GM18858 (cell line): ENCODE results near the gene CAPZB.
"Not testable (repeated sequence)": the region's sequence is repeated elsewhere in the genome, so short reads cannot be mapped to it uniquely, and the experiment has no call there.

ENCODE experiments used
- ATAC-seq: cut with Tn5 transposase; IDR thresholded peaks from one replicate; pipeline ENCODE4 v1.9.1; 2021; ENCODE audit not compliant: unreplicated experiment

Gene CAPZB

DNA sequence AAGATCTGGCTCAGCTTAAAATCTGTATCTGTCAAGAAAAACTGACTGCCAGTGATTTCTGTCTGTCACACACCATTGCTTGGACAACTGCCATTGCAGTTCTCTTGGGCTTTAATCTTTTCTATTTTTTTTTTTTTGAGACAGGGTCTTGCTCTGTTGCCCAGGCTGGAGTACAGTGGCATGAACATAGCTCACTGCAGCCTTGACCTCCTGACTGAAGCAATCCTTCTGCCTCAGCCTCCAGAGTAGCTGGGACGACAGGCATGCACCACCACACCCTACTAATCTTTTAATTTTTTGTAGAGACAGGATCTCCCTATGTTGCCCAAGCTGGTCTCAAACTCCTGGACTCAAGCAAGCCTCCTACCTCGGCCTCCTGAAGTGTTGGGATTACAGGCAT is 14.5 kb upstream of the CAPZB start:
- ATAC-seq = not testable (repeated sequence)

DNA sequence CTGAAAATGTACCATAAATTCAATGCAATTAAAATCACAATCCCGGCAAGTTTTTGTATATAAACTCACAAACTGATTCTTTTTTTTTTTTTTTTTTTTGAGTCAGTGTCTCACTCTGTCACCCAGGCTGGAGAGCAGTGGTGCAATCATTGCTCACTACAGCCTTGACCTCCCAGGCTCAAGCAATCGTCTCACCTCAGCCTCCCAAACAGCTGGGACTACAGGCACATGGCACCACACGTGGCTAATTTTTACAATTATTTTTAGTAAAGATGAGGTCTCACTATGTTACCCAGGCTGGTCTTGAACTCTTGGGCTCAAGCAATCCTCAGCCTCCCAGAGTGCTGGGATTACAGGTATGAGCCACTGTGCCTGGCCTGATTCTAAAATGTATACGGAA is 12.1 kb upstream of the CAPZB start:
- ATAC-seq = not testable (repeated sequence)

DNA sequence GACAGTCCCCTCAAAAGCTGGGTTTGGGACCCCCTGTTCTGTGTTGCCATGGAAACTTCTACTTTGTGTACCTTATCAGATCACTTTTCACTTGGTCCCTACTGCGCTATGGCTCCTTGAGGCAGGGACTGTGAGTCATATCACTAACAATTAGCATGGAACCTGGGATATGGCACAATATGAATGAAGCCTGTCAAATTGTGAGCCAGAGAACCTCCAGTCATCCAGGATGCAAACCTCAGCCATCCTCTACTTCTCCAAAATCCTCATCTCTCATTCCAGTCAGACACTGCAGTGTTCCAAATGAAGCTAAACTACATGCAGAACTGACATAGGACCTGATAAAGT is 11.2 kb upstream of the CAPZB start:
- ATAC-seq = no peak

DNA sequence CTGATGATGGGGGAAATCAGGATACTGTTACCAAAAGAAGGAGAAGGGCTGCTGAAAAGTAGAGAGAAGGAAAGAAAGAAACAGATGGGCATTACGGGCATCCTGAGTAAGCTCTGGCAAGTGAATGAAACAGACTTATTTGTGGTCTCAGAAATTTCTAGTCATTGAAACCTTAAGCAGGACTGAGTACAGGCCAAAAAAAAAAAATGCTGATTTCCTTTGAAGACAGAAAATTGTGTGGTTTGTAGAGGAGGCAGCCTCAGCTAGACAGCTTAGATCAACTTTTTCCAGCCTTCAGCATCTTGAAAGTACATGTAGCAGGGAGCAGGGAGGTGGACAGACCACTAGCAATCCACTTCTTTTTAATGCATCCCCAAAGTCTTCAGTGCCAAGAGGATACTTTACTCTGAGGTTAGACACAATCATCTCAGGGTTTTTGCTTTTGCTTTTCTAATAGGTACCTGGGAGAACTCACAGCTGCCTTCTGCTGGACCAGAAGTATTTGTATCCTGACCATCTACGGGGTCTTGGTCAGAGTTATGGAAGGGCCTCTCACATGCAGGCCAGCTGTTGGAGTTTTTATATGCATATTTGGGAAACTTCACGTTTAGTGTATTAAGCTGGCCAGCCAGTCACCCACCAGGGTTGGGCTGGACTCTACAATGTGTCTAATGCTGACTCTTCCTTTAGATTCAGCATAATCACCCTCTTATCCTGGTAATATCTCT is 10.6 kb upstream of the CAPZB start:
- no peak for ATAC-seq

DNA sequence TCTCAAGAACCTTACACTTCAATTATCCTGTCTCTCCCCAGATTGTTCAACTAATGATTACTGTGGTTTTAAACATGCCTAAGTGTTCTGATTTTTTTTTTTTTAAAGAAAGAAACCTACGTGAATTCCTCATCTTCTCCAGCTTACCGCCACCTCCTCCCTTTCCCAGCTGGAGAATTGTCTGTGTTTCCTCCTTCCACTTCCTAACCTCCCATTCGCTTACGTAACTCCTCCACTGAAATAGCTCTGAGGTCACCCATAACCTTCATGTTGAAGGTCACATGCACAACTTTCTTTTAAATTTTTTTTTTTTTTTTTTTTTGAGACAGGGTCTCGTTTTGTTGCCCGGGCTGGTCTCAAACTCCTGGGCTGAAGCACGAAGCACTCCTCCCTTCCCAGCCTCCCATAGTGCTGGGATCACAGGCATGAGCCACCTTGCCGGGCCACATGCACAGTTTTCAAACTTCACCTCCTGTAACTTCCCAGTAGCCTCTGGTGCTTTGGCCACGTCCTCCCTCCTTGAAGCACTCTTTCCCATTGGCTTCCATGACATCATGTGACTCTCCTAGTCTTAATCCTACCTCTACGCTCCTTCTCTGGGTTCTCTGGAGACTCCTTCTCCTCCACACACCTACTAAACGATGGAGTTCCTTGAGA is 9.8 kb upstream of the CAPZB start:
- no peak for ATAC-seq

DNA sequence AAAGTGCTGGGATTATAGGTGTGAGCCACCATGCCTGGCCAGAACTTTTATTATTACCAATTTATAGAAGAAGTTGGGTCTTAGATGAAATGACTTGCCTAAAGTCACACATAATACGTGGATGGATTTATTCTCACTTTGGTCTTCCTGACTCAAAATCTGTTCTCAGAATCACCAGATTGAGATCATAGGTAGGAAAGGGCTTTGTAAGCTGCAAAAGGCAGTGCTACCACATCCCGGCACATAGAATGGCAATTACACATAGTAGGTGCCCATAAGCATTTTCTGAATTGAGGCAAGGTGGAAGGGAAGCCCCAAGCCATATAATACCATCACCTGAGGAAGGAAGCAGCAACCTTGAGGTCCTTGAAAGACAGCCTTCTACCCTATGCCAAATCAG is 8.2 kb upstream of the CAPZB start:
- ATAC-seq = no peak

DNA sequence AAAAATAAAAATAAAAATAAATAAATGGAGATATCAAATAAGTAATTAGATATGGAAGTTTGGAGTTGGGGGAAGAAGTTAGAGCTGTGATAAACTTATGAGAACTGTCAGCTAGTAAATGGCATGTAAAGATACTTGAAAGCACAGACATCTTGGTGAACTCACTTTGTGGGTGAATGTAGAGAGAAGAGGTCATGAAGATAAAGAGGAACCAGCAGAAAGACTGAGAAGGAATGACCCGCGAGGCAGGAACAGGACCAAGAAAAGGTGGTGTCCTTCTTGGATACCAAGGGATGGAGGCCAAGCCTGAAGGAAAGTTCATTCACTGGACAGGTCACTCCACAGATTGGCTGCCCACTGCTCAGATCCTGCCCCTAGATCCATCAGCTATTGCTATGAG is 4.7 kb upstream of the CAPZB start:
- ATAC-seq = no peak

DNA sequence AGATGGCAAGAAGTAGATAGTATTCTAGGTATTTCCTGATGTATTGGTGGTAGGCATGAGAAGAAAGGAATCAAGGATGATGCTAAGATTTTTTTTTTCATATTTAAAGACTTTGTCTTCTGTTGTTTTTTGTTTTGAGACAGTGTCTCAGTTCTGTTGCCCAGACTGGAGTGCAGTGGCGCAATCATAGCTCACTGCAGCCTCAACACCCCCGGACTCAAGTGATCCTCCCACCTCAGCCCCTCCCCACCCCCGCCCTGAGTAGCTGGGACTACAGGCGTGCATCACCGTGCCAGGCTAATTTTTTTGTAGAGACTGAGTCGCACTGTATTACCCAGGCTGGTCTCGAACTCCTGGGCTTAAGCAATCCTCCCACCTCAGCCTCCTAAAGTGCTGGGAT is 2.8 kb upstream of the CAPZB start:
- no peak for ATAC-seq

DNA sequence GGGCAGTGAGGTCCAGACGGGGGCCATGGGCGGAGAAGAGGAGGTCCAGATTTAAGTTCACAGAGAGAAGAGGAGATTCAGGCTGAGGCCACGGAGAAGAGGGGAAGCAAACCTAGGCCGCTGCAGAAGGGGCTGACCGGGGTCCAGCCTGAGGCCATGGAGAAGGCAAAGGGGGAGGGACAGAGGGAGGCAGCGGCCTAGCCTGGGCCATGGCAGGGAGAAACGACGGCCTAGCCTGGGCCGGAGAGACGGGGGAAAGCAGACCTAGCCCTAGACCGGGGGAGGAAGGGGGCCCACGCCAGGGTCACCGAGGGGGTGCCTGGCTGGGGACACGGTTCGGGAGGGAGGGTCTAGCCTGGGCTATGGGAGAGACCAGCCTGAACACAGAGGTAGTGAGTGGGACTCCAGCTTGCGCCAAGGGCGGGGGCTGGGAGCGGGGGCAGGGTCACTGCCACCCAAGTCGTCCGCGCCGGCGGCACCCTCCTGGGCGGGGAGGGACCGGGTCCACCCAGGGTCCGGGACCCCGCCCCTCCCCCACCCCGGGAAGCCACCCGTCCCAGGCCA is 459 bp downstream of the CAPZB start:
- ATAC-seq = no peak

DNA sequence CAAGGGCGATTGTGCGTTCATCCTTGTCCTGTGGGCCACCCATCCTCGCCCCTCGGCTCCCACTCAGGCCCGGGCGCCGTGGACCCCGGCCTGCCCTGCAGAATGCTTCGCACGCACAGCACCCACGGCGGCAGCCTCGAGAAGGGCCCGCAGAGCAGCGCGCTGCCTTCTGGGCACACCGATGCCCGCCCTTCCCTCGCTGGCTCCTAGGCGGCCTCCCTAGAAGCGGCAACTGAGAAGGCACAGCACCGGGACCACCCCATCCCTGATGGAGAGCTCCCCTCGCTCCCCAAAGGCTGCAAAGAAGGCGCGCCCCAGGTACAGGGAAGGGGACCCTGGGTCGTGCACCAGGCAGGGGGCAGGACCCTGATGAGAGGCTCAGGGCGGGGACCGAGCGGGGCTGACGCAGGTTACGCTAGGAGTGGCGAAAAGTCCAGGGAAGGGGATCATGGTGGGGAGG is 971 bp downstream of the CAPZB start:
- ATAC-seq = no peak

DNA sequence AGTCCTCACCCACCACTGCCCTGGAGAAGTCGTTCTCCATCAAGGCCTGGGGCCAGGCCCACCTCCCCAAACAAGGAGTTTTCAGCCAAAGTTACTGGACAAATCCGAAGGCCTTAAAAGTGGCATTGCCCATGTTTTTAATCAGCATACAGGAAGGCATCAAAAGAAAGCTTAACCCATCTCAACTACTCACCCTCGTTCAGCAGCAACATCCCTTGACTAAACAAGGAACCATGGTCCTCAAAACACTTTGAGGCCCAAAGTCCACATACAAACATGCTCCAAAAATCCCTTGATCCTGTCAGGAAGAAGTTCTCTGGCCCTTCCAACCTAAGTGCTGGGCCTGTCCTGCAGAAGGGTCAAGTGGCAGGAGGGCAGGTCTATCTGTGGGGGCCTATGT is 1.6 kb downstream of the CAPZB start:
- ATAC-seq = no peak

DNA sequence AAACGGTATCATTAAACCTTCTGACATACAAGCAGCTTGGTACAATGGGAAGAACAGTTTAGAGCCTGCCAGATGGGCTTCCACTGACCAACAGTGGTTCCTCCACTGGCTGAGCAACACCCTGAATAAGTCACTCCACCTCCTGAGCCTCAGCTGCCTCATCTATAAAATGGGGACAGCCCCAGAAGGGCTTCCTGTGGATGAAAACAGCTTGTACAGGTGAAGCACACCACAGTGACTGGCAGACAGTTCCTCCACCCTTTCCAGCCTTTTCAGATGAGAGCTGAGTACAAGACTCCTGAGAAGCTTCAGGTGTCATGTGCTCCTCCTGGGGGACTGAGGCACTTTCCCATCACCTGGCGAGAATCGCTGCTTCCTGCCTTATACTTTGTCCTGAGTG is 2.1 kb downstream of the CAPZB start:
- ATAC-seq = no peak

DNA sequence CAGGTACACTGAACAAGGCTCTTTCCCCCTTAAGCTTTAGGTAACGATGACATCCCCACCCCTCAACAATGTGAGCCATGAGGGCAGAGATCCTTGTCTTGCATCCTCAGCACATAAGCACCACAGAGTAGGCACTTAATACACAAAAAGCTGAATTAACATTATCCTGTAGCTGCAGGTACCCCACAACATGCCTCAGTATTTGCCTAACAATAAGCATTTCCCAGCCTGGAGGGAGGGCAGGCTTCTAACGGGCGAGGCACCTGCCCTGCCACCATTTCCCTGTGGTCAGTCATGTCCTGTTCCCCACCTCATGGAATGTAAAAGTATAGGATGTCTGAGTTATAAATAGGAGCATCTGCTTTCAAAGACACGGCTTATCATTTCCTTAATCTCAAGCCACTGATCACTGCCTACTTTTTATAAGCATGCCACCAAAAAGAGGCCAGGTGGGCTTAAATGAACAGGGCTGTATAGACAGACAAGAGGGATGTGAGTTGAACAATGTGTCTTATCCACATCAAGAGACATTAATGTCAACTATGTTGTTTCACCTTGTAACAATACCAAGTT is 3.4 kb downstream of the CAPZB start:
- ATAC-seq = no peak

DNA sequence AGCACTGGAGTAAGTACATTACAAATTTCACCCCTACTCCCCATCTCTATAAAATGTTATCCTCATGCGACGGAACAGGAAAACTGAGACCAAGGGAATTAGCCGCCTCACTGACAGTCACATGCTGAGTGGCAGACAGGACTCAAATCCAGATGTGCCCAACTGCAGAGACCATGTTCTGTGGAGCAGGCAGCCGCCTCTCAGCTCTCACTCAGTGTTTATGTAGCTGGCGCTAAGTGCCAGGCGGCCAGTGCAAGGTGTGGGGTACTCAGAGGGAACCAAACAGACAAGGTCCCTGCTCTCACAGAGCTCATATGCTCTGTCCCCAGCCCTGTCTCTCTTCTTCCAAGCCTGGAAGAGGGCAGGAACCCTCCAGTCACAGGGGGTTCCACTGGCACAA is 5.1 kb downstream of the CAPZB start:
- no peak for ATAC-seq

DNA sequence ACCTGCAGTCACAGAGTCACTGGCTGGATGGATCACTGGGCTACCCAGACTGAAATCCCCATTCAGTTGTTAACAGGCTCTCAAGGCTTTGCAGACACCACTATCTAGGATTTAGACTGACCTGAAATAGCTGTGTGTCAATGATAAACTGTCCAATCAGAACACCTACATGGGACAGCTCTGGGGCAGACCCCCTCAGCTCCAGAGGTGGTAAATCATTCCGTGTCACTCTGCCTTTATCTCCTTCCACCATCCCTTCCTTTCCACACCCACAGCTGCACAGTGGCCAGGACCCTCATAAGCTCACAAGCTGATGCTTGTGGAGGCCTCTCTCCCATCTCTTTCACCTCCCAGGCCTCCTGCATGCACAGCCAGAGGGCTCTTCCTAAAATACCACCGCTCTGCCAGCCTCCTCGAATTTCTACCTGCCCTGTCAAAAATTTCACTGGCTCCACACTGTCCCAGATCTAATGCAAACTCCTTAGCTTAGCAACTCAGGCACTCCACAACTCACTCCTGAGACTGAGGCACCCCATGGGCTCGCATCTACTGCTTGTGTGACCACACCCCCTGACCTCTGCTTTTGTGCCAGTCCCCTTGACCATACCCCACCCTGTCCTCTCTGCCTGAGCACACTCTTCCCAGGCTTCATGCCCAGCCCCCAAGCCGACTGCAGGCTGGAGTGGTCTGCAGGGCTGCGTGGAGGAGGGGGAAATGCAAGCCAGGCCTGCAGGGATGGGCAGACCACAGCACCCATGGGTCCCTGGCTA is 5.8 kb downstream of the CAPZB start:
- ATAC-seq = no peak

DNA sequence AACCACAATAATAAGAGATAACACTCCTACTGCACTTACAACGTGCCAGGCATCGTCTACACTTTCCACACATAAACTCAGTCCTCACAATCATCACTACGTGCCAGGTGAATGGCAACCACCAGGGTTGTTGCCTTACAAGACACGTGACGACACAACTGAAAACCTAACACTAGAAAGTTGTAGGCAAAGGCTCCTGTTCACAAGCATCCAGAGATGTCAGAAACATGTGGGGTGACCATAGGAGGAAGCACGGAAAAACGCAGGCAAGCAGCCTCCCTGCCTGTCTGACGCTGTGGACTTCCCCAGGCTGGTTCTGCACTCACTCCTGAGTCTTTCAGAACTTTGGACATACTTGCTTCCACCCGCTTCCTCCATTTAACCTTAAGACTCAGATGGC is 7.0 kb downstream of the CAPZB start:
- ATAC-seq = no peak

DNA sequence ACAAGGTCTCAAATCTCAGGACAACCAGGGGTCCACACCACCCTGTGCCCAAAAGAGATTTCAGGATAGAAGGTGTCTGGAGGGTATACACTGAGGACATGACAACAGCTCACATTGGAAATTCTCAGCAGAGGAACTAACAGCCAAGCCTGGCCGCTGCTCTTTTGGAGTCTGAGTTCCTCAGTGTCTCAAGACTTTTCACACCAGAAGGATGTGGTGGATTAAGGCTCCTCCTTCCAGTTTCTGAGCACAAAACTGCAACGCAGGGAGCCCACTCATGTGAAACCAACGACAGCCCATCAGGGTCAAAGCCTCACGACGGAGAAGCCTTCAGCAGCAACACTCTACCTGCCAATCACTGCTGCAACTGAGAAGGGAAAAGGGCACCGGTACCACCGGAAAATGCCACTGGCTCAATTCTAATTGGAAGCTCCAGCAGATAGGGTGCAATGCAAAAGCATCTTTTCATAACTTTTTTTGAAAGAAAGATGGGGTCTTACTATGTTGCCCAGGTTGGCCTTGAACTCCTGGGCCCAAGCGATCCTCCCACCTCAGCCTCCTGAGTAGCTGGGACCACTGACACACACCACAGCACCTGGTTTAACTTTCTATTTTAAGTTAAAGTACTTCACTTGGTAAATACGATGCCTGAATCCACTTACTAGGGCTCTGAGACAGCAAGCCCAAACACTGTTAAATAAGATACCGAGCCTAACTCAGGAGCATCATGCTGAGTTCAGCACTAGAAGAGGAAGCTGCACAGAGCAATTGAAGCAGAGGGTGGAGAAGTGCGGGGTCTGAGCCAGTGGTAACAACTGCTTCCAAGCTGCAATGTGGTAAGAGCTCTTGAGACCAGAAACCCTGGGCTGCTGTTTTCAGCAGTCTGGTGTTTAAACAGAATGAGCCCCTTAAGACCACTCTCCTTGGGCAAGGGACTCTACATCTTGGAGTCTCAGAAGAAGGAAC is 7.8 kb downstream of the CAPZB start:
- ATAC-seq = no peak

DNA sequence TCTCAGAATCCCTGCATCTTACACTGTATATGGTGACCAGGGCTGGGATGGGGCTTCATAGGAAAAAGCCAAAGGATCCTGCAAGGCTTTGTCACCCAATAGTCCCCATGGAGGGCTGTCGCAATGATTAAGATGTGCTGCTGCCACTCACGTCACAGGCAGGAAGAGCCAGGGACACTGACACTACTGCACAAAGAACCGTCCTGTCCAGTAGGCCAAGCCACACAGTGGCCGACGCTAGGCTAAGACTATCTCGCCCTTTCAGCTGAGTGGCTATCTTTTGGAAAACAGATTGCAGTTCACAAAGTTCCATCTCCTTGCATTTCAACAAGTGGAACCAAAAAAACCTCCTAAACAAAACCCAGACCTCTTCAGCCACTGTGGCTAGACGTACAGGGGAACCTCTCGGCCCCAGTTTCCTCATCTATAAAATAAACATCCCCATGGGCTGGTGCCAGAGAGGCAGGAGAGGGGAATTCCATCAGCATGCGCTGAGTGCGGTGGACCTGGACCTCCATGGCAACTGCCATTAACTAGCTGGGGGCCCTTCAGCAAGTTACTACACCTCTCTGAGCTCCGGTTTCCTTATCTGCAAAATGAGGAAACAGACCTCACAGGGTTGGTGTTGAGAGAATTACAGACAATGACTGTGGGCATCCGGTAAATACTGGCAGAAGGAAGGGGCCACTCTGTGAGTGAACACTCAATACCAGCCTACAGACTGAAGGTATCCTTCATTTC is 8.7 kb downstream of the CAPZB start:
- no peak for ATAC-seq

DNA sequence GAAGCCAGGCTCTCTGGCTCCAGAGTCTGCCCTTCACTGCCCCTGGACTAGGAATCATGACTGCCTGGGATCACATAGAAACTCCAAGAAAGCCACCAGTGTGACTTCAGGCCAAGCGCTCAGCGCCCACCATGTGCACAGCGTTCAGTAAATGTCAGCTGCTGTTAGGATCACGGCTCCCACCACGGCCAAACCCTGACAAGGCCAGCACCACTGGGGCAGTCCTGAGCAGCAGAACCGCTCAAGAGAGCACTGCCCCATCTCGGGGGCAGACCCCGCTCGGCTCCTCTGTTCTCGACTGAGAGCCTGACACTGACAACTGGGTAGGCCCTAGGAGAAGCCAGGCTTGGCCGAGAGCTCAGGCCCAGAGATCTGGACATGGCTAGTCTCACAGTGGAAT is 10.0 kb downstream of the CAPZB start:
- no peak for ATAC-seq

DNA sequence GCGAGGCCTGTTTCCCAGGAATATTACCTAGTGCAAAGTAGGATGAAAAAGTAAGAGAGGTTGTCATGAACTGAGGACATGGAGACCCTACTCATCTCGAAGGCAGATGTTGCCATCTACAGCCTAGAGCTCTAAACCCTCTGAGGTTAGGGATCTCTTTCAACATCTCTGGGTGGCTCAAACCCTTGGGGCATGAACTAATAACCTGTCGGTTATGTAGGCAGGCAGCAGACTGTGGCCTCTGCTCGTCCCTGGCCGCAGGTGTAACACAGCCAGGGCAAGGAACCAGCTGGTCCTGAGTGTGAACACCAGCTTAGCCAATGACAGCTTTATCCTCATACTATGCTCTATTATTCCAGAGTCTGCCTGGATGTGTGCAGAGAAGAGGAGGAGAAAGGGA is 13.2 kb downstream of the CAPZB start:
- no peak for ATAC-seq
